K562 (cell line): ENCODE measurements around the gene FIZ1. TPM values are rescaled to one million over a fixed set of nuclear protein-coding genes. Genes with fewer than 3 reads are reported as not detected.

Experiments
- CHD2 ChIP-seq: IDR thresholded peaks from 2 replicates; pipeline ENCODE4 v1.6.1; 2011; ENCODE audit warnings: low read depth, low read length
- DLX4 ChIP-seq: fragments of 250-450 bp; sonication (Bioruptor Pico); IDR thresholded peaks from 2 replicates; pipeline ENCODE4 v1.6.1; 2021; ENCODE audit warnings: mild to moderate bottlenecking
- DPF2 ChIP-seq: fragments of 450-650 bp; IDR thresholded peaks from 2 replicates; pipeline ENCODE4 v1.6.1; 2016
- EHMT2 ChIP-seq: fragments of 450-650 bp; IDR thresholded peaks from 2 replicates; pipeline ENCODE4 v1.6.1; 2018; ENCODE audit warnings: antibody characterized with exemption
- GABPB1 ChIP-seq: sonication (generic); formaldehyde crosslinking; IDR thresholded peaks from 2 replicates; pipeline ENCODE4 v1.8.0; 2022; ENCODE audit warnings: mild to moderate bottlenecking, missing genetic modification reagents
- KLF13 ChIP-seq: fragments of 450-650 bp; IDR thresholded peaks from 2 replicates; pipeline ENCODE4 v1.6.1; 2016; ENCODE audit warnings: missing genetic modification characterization, low read depth, mild to moderate bottlenecking, missing compliant biosample characterization, moderate library complexity, borderline replicate concordance
- LEF1 ChIP-seq: fragments of 450-650 bp; IDR thresholded peaks from 2 replicates; pipeline ENCODE4 v1.6.1; 2016; ENCODE audit warnings: mild to moderate bottlenecking
- MIER1 ChIP-seq: fragments of 450-650 bp; IDR thresholded peaks from 2 replicates; pipeline ENCODE4 v1.6.1; 2016; ENCODE audit warnings: antibody characterized with exemption, mild to moderate bottlenecking, low read depth
- NFE2 ChIP-seq: IDR thresholded peaks from 2 replicates; pipeline ENCODE4 v1.6.1; 2014; ENCODE audit warnings: antibody characterized with exemption, low read depth
- PTBP1 ChIP-seq: fragments of 200-400 bp; formaldehyde crosslinking; IDR thresholded peaks from 2 replicates; pipeline ENCODE4 v1.6.1; 2017; ENCODE audit warnings: low read depth, low read length
- RBFOX2 ChIP-seq: fragments of 200-400 bp; formaldehyde crosslinking; IDR thresholded peaks from 2 replicates; pipeline ENCODE4 v1.6.1; 2017; ENCODE audit warnings: low read depth, mild to moderate bottlenecking, low read length, moderate library complexity
- RCOR1 ChIP-seq, 2 experiments: IDR thresholded peaks; 2 replicates each; pipeline ENCODE4 v1.6.1; 2012; ENCODE audit warnings: low read depth in 2 of 2, low read length in 2 of 2, borderline replicate concordance in 1 of 2, improper control_type of control experiment in 1 of 2
- SAFB ChIP-seq: fragments of 200-400 bp; formaldehyde crosslinking; IDR thresholded peaks from 2 replicates; pipeline ENCODE4 v1.6.1; 2017; ENCODE audit warnings: low read depth, low read length, borderline replicate concordance
- SREBF2 ChIP-seq: sonication (generic); formaldehyde crosslinking; IDR thresholded peaks from 2 replicates; pipeline ENCODE4 v1.4.0; 2020; ENCODE audit warnings: mild to moderate bottlenecking, missing genetic modification reagents
- ZNF512 ChIP-seq: IDR thresholded peaks from 2 replicates; pipeline ENCODE4 v1.6.1; 2016; ENCODE audit warnings: missing genetic modification characterization, missing compliant biosample characterization
- ZNF77 ChIP-seq: fragments of 250-450 bp; sonication (Bioruptor Pico); IDR thresholded peaks from 2 replicates; pipeline ENCODE4 v1.5.0; 2020
- polyA plus RNA-seq, 8 experiments: library from polyadenylated mRNA; depleted of rRNA in 4 of 8; stranded (reverse) in 5 of 8; unstranded in 3 of 8; fragments of >200 nt; fragmentation: Nextera tagmentation in 2 of 8; fragmentation: Illumina TruSeq in 1 of 8; extraction: Ambion mirVana in 2 of 8; extraction: Trizol in 1 of 8; gene quantifications; 2 replicates each; pipeline versions ENCODE4 v1.2.1 to v1.2.3, GENCODE V29; 2011 to 2014; ENCODE audit warnings: inconsistent platforms in 1 of 8, missing spikeins in 1 of 8
- total RNA-seq, 7 experiments: library from RNA; depleted of rRNA in 6 of 7; stranded (reverse); fragments of >200 nt in 6 of 7; fragmentation: Illumina TruSeq in 2 of 7; extraction: Trizol in 2 of 7; gene quantifications; 2 replicates each; pipeline versions ENCODE4 v1.2.1 to v1.2.3, GENCODE V29; 2011 to 2021; ENCODE audit warnings: low replicate concordance in 1 of 7
- TF ChIP-seq, protein P1 (sequence below), 2 experiments: fragments of 450-650 bp; IDR thresholded peaks; 2 replicates each; pipeline ENCODE4 v1.6.1; 2016; ENCODE audit warnings: mild to moderate bottlenecking in 2 of 2, borderline replicate concordance in 1 of 2, low read depth in 1 of 2, moderate library complexity in 1 of 2

Gene FIZ1
- total and polyA plus RNA-seq, 9 of the 15 experiments (the other 6 are each of a cell fraction or from before 2014, with no cell fraction given): 0.79 to 17.5 (median 5.5) TPM

GRCh38 chr19:55581145-55581822 lies 18.0 kb downstream of the FIZ1 start (continued):
- TF ChIP-seq, protein P1, sequence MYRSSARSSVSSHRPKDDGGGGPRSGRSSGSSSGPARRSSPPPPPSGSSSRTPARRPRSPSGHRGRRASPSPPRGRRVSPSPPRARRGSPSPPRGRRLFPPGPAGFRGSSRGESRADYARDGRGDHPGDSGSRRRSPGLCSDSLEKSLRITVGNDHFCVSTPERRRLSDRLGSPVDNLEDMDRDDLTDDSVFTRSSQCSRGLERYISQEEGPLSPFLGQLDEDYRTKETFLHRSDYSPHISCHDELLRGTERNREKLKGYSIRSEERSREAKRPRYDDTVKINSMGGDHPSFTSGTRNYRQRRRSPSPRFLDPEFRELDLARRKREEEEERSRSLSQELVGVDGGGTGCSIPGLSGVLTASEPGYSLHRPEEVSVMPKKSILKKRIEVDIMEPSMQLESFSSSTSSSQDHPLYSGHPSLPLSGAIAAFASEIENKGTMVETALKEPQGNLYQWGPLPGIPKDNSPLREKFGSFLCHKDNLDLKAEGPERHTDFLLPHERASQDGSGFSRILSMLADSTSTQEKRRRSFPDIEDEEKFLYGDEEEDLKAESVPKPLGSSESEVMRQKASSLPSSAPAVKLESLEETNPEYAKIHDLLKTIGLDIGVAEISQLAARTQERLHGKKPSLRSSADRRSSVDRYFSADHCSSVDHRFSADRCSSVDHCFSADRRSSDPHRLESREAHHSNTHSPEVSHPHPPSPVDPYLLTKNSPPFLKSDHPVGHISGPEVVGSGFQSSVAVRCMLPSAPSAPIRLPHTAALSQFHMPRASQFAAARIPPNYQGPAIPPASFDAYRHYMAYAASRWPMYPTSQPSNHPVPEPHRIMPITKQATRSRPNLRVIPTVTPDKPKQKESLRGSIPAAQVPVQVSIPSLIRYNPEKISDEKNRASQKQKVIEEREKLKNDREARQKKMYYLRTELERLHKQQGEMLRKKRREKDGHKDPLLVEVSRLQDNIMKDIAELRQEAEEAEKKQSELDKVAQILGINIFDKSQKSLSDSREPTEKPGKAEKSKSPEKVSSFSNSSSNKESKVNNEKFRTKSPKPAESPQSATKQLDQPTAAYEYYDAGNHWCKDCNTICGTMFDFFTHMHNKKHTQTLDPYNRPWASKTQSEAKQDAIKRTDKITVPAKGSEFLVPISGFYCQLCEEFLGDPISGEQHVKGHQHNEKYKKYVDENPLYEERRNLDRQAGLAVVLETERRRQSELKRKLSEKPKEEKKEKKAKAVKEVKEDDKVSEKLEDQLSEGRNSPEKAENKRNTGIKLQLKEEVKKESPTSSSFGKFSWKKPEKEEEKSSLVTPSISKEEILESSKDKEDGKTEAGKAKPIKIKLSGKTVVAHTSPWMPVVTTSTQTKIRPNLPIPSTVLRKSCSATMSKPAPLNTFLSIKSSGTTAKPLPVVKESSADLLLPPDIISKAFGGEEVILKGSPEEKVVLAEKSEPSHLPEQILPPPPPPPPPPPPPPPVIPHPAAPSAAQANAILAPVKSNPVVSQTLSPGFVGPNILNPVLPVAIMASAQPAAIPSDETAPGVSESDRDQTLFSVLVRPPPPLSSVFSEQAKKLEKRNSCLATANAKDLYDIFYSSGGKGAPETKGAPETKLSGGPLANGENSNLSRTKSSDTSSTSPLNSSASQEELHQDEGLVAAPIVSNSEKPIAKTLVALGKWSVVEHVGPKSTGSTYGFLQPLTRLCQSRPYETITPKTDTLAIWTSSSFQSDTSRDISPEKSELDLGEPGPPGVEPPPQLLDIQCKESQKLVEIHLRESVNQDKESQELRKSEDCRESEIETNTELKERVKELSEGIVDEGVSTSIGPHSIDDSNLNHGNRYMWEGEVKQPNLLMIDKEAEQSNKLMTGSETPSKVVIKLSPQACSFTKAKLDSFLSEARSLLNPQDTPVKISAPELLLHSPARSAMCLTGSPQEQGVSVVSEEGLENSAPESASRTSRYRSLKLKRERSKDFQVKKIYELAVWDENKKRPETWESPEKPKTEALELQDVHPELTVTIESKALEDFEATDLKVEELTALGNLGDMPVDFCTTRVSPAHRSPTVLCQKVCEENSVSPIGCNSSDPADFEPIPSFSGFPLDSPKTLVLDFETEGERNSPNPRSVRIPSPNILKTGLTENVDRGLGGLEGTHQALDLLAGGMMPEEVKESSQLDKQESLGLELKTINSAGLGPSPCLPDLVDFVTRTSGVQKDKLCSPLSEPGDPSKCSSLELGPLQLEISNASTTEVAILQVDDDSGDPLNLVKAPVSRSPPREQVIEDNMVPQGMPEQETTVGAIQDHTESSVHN (IDR thresholded peaks at IDR 0.05; ENCODE audit: borderline replicate concordance in 1 of 2, low read depth in 1 of 2): no peak
- no peak for TF ChIP-seq DPF2
- no peak for TF ChIP-seq SREBF2 (CRISPR knock-in tag)
- TF ChIP-seq KLF13: no peak
- no peak for TF ChIP-seq ZNF512 (tag)
- peak; percentile 96 for TF ChIP-seq MIER1
- no peak for TF ChIP-seq NFE2
- peak; percentile 57 for TF ChIP-seq GABPB1
- peak; percentile 98 for TF ChIP-seq EHMT2
- TF ChIP-seq SAFB: no peak
- no peak for TF ChIP-seq DLX4 (CRISPR knock-in tag)
- 0 out of 2 replicates have a peak, but pooled peaks have one; percentile 86 for TF ChIP-seq PTBP1
- peak in 1 of 2 experiments; percentile 91; a peak in 2 of 4 replicates for TF ChIP-seq RCOR1 (IDR thresholded peaks at IDR 0.05; ENCODE audit: borderline replicate concordance in 1 of 2, low read depth in 2 of 2, low read length in 2 of 2)
- TF ChIP-seq LEF1: no peak
- TF ChIP-seq RBFOX2: no peak
- TF ChIP-seq ZNF77 (CRISPR knock-in tag): no peak
- TF ChIP-seq CHD2: no peak
